Fibroblast of skin of right biceps (primary cell): Measurements from ENCODE around the gene TSPAN31.

ENCODE experiments used
- DNase-seq: peaks from one replicate; pipeline ENCODE4 v3.0.0-alpha.2; 2013

The TSPAN31 gene

GRCh38 chr12:57736741-57737466 is 7.9 kb upstream of the TSPAN31 start:
- no peak for DNase-seq

- DNase-seq = no peak
These were observed 7.1 kb upstream of the TSPAN31 start for GRCh38 chr12:57737467-57738460.

DNA sequence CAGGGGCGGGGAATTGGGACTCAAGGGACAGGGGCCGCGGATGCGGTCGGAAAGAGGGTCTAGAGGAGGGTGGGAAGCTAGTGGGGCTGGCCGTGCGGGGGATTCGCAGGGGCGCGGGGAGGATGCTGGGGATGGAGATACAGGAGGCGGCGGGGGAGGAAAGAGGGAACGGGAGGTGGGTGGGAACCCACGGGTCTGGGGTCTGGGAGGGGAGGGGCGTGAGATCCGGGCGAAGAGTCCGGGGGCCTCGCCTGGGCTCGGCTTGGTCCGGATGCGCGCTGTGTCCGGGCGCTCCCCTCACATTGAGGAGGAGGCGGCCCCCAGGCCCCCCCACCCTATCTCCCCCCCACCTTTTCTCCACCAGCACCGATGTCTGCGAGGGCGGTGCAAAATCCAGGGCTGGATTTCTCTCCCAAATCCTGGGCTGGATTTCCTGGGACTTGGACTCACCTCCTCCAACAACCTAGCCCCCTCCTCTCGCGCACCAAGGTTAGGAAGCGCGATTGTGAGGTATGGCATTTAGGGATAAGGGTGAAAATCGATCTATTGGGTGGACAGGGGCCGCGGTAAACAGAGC is 6.1 kb upstream of the TSPAN31 start, which contains the start of gene AGAP2:
AGAP2 (minus strand) TSS at position 82 of the 577 bp plus-strand sequence. CDS start 496 bp downstream, outside the sequence.
- DNase-seq = peak; percentile 33

GRCh38 chr12:57739387-57739786 is 5.5 kb upstream of the TSPAN31 start:
- no peak for DNase-seq

DNA sequence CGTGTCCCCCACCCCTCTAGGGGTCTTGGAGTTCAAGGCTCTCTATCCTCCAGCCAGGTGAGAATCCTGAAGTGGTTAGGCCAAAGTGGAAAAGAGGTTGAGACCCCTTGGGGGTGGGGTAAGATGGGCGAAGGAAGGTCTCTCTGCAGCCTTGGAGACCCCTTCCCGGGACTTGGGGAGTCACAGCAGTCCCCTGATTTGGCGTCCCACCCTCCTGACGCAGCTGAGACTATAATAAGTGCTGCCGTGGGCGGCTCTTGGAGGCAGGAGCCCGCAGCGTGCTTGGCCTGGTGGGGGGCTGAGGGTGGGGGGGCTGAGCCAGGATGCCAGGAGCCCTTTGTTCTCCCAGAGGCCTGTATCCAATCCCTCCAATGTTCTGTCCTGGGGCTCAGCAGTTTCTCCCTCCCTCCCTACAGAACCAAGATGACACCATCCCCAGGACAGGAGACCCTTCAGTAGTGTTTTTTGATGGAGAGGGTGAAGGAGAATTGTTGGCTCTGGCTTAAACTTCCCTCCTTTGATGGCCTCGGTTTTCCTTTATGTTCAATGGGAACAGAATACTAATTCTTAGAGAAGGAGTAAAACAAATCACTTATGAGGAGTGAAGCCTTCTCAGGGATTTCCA is 4.8 kb upstream of the TSPAN31 start:
- no peak for DNase-seq

DNA sequence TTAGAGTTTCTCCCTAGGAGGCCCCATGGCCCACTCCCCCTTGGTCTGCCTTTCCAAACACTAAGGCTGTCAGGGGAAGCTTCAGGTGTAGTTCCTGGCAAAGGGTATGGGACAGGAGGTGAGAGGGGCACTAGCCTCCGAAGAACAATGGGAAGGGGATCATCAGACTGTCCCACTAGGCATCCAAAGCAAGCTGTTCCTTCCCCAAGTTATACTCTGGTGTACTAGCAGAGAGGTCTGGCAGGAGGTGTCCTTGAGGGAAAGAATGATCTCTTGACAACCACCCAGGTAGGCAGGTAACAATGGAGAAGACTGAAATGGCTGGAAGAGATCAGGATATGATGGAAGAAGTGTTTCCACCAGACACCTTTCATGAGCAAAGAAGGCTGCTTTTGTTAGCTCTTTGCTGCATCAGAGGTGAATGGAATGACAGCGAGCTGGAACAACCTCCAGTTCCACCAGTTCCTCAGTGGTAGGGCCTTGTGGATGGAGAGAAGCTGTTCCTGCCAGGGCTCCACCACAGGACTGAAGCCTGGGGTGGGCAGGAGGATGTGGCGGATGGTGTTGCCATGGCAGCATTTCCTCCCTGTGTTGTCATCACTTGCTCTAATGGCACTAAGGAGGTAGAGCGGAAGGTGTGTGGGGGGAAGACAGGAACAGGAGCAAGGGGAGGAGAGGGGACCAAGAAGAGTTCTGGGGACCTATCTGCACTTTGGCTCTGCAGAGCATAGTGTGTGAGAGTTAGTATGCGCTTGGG is 4.0 kb upstream of the TSPAN31 start:
- no peak for DNase-seq

DNA sequence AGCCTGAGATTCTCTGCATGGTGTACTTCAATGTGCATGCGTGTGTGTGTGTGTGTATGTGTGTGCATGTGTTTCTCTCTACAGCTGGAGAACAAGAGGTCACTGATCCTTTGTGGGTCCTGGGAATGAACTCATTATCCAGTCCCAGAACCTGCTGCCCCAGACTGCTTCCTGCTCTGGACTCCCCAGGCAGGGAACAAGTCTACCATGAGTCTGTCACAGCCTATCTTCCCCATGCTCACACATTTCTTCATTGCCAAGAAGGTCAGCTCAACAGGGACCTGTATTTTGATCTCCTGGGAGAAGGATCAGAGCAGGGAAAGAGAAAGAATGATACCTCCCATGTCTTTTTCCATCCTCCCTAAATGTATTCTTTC is 3.4 kb upstream of the TSPAN31 start:
- no peak for DNase-seq

GRCh38 chr12:57741844-57742738 is 2.7 kb upstream of the TSPAN31 start:
- DNase-seq = no peak

GRCh38 chr12:57743769-57744168 is 1.1 kb upstream of the TSPAN31 start:
- no peak for DNase-seq

GRCh38 chr12:57744194-57744776 is 554 bp upstream of the TSPAN31 start:
- DNase-seq = peak; percentile 86

GRCh38 chr12:57745485-57745881 is 644 bp downstream of the TSPAN31 start:
- DNase-seq = no peak

GRCh38 chr12:57746025-57746424 is 1.2 kb downstream of the TSPAN31 start:
- no peak for DNase-seq

GRCh38 chr12:57749061-57749460 is 4.2 kb downstream of the TSPAN31 start:
- DNase-seq = no peak

GRCh38 chr12:57750561-57751431 is 6.0 kb downstream of the TSPAN31 start:
- DNase-seq = no peak

GRCh38 chr12:57751432-57751787 is 6.6 kb downstream of the TSPAN31 start:
- DNase-seq = no peak

GRCh38 chr12:57751788-57752667 is 7.2 kb downstream of the TSPAN31 start, which contains the start of gene CDK4:
CDK4 (minus strand) TSS chr12:57752310; CDS start chr12:57751717, 593 bp downstream.
- DNase-seq = peak; percentile 100

DNA sequence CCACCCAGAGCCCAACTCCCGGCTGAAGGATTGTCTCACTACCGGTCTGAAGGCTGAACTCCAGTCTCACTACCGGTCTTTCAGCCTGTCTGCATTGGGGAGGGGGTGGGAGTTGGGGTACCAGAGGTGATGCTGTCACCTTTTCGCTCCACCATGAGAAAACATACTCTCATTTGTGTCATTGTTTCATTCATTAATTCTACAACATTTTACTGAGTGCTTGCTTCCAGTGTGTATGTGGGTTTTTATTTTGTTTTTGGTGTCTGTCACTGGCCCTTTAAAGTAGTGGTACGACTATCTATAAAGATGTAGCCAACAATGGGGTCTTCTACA is 7.8 kb downstream of the TSPAN31 start:
- no peak for DNase-seq

DNA sequence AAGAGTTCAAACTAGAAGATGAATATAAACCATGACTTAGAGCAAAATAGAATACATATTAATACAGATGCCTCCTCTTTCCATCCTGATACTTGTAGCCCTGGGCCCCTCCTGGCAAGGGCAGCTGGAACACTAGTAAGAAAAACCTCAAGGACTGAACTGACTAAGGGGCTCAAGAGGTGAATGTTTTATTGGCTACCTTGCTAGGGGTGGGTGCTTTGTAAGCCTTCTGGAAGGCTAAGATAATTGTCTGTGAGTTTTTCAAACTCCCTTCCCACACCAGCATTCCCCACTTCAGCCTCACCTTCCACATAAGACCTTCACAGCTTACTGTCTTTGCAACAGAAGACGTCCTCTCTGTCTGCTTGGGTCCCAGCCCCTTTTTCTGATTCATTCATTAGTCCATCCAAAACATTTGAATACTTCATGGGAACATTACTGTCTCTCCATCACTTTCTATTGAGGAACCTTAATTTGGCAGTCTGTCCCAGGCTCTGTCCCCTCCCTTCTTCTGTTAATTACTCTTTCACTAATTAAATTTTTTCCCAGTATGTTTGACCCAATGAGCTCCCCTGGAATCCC is 9.0 kb downstream of the TSPAN31 start:
- DNase-seq = no peak
